Measurements from ENCODE around the gene SHROOM2.

DNA sequence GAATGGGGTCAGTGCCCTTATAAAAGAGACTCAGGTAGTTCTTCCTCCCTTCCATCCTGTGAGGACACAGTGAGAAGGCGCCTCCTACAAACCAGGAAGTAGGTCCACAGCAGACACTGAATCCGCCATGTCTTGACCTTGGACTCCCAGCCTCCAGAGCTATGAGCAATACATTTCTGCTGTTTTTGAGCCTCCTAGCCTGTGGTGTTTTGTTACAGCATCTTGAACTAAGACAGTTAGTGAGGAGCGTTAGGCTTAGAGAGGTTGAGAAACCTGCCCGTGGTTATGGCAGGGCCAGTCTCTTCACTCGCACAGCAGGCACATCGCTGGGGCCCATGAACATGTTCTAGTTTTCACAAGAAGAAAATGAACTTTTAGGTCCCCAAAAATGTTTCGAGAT, 19.7 kb downstream of the SHROOM2 start:
- TF ChIP-seq POLR2AphosphoS5 (IDR thresholded peaks at IDR 0.05; ENCODE audit: low read depth, low read length) (no peak), TAF1 (IDR thresholded peaks at IDR 0.05; ENCODE audit: borderline replicate concordance, insufficient read depth, low read length) (no peak)

All from PFSK-1 (cell line).